Cardiac septum (tissue), 1 donor: ENCODE results near the gene CLCN3. TPM values are rescaled to one million over a fixed set of nuclear protein-coding genes. Genes with fewer than 3 reads are reported as not detected.
"Not testable (repeated sequence)": the region's sequence is repeated elsewhere in the genome, so short reads cannot be mapped to it uniquely, and the experiment has no call there.

ENCODE experiments used
- DNase-seq: peaks from one replicate; pipeline ENCODE4 v3.0.0-alpha.2; 2020; ENCODE audit warnings: low spot score
- intact Hi-C: fragments of 100-400 bp; cut with DNase I; formaldehyde crosslinking; loops from one replicate; pipeline ENCODE4 v1.14.0; 2022
- long read RNA-seq: library from polyadenylated mRNA; unstranded; transcript quantifications from one replicate; pipeline ENCODE4 v2.0.0, GENCODE V29; 2021
- total RNA-seq: library from RNA; stranded (reverse); fragmentation: NEBNext Ultra II Directional; extraction: Animal tissue kit (Norgen Biotek cat#: 25700); gene quantifications from one replicate; pipeline ENCODE4 v1.2.1, GENCODE V29; 2021
- donor health status: DM: no; HTN: no; CAD: no.

CLCN3 gene
- total RNA-seq: 61.4 TPM
- long read RNA-seq, full-length matches to known transcripts: 26 of 54 reads
- long read RNA-seq, partial matches to known transcripts: 20 of 54 reads
- long read RNA-seq, other reads (novel, unspliced or antisense): 8 of 54 reads

DNA sequence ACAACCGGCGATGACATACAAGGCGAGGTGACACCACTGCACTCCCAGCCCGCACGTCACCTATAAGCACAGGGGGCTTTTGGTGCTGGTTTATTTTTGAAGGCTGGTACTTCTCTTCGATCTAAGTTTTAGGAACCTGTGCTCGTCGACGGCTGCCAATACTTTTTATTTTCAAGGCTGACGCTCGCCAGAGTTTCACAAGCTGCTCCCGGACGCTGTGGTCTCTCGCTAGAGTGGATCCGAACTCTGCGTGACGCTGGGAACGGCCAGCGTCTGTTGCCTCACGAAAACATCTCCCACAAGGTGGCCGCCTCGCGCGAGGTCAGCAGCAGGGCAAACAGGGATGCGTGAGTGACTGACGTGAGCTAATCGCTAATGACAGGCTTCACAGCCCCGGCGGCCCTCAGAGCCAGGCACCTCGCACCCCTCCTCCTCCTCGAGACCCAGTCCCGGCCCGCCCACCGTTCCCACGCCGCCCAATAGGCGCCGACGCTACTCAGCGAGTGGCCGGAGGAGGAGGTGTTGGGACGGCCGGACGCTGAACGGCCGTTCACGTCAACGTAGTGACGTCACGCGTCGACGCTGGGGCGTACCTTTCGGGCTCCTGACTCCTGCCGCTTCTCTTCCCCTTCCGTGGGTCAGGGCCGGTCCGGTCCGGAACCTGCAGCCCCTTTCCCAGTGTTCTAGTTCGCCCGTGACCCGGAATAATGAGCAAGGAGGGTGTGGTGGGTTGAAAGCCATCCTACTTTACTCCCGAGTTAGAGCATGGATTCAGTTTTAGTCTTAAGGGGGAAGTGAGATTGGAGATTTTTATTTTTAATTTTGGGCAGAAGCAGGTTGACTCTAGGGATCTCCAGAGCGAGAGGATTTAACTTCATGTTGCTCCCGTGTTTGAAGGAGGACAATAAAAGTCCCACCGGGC lies at the start of gene CLCN3:
Gene CLCN3 (plus strand): TSS at position 621 of the 922 bp plus-strand sequence. CDS start 15,351 bp downstream, outside the sequence.
- intact Hi-C loops: loop anchor here (1.0 to 5.0 kb wide), 3 partner anchors 40 to 102 kb away; no protein-coding TSS in a partner anchor
- peak; percentile 99 for DNase-seq

DNA sequence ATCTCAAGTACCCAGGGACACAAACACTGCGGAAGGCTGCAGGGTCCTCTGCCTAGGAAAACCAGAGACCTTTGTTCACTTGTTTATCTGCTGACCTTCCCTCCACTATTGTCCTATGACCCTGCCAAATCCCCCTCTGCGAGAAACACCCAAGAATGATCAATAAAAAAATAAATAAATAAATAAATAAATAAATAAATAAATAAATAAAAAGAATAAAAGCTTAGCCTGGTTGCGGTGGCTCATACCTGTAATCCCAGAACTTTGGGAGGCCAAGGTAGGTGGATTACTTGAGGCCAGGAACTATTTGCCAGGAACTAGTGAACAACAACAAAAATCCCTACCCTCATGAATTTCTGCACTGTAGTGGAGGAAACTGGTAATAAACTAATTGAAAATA lies 49.4 kb upstream of the CLCN3 start:
- DNase-seq, intact Hi-C loops: not testable (repeated sequence)

DNA sequence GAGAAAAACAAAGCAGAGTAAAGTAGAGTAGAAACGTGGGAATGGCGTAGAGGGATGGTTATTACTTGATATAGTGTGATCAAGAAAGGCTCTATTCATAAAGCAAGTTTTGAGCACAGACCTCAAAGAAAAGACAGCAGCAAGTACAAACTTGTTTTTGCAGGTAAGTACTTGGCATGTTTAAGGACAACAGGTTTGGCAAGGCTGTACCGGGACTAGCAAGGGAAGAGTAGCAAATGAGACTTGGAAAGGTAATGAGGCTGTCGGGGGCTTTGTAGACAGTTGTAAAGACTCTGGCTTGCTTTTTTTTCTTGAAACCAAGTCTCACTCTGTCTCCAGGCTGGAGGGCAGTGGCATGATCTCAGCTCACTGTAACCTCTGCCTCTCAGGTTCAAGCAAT lies 48.9 kb upstream of the CLCN3 start:
- intact Hi-C loops: no loop called here
- DNase-seq: no peak

DNA sequence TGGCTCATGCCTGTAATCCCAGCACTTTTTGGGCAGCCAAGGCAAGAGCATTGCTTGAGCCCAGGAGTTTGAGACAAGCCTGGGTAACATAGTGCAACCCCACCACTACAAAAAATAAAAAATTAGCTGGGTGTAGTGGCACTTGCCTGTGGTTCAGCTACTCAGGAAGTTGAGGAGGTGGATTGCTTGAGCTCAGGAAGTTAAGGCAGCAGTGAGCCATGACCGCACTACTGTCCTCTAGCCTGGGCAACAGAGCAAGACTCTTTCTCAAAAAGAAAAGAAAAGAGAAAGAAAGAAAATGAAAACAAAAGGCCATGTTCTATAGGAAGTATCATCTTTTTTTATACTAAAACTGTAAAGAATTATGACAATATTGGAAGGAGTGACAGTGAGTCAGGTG lies 46.5 kb upstream of the CLCN3 start:
- DNase-seq: no peak
- intact Hi-C loops: no loop called here

DNA sequence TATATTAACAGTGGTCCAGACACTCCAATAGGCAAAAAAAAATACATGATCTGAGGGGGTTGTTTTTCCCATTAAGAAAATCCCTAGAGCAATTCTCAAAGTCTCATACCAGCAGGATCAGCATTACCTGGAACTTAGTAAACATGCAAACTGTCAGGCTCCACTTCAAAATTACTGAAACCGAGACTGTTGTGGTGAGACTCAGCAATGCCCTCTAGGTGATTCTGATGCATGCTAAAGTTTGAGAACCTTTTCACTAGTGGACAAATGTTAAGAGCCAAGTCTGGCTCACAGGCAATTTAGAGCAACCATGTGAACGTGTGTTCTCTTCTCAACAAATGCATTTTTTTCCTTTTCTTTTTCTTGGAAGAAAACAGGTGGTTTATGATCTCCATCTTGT lies 38.2 kb upstream of the CLCN3 start:
- no peak for DNase-seq
- intact Hi-C loops: no loop called here

DNA sequence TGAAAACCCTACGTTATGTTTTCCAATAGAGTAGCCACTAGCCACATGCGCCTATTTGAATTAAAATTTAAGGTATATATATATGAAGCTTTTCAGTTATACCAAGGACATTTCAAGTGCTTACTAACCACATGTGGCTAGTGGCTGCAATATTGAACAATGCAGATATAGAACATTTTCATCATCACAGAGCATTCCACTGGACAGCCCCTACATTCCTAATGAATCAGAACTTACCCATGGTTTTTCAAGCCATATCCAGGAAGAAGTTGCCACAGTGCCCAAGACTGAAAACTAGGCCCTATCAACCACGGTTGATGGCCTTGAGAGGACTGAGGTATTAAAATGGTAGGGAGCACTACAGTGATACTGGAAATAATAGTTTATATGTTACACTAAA lies 37.7 kb upstream of the CLCN3 start:
- no peak for DNase-seq
- intact Hi-C loops: no loop called here

DNA sequence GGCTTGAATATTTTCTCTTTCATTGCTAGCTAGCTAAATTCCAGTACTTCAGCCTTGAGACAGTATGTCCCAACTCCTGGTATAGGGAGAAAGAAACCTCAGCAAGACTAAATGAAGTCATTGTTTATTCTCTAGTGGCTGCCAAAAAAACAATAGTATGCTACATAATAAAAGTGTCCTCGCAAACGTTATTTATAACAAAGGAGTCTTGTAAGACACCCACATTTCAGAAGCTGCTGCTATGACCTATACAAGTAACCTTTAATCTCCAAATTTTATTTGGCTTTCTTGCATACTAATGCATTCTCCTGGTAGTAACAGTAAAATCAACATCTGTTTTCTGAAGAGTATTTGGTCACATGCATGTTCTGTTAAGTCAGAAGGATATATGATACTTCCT lies 36.8 kb upstream of the CLCN3 start:
- no peak for DNase-seq
- intact Hi-C loops: no loop called here

DNA sequence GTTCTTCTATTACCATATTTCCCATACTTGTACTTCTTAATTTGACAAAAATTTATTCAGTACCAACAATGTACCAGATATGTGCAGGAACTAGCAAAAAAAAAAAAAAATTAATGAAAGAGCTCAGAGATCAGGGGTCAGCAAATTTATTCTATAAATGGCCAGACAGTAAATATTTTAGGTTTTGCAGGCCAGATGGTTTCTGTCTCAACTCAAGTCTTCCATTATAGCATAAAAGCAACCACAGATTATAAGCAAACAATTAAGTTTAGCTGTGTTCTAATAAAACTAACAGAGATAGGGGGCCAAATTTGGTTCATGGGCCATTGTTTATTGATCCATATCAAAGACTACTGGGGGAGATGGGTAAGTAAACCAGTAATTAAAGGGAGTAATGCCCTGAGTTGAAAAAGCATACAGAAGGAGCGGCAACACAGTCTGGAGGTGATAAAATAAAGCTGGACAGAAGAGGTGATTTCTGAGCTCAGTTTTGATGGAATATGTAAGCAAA lies 27.3 kb upstream of the CLCN3 start:
- DNase-seq: no peak
- intact Hi-C loops: no loop called here

DNA sequence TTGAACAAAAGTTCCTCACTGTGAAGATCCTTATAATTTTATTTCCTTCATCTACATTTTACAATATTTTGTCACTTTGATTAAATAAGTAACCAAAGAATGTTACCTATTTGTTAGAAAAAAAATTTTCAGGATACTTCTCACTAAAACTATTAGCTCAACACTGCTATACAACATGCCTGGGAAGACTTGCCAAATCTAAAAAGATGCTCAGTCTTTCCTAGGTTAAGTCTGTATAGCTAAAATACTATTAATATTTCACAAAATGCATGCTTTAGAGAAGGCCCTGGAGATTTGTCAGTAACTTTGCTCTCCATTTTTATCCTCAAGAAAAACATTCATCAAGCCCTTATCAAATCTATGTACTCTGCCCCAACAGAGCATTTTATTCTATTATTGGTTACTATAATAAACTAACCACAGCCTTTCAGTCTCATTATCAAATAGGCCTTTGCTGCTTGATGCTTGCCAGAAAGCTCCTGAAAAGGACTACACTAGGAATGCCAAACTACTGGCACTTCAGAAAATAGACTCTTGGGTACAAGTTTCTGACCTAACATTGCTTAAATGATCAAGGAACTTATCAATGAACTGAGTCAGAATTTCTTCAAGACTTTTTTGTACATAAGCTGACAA lies 25.7 kb upstream of the CLCN3 start:
- intact Hi-C loops: no loop called here
- no peak for DNase-seq

DNA sequence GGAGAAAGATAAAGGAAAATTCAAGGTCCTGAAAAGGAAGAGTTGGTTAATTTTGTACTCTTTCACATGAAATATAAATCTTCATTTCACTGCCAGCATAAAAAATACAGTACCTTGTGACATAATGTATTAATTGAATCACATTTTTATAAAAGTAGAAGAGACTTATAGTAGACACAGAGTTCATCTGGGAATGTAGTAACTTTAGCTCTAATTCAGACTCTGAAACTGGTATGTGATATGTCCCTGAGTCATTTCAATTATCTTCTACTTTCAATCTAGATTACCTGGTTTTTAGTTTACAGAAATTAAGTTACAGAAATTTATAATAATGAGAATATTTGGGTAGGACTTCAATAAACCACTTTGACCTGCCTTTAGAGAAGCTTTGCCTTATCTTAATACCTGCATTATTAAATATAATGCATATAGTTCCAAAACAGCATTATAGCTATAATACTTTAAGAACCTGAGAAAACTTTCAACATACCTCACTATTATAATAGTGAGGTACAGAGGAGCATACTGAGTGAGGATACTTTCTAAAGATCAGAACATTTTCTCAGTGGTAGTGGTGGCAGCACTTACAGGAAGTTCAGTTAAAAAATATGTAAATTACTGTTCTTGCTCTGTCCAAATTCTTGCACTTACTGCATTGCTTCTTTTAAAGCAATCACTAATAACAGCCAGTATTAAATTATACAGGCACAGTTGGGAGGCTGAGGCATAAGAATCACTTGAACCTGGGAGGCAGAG lies 19.2 kb upstream of the CLCN3 start:
- no peak for DNase-seq
- intact Hi-C loops: no loop called here

DNA sequence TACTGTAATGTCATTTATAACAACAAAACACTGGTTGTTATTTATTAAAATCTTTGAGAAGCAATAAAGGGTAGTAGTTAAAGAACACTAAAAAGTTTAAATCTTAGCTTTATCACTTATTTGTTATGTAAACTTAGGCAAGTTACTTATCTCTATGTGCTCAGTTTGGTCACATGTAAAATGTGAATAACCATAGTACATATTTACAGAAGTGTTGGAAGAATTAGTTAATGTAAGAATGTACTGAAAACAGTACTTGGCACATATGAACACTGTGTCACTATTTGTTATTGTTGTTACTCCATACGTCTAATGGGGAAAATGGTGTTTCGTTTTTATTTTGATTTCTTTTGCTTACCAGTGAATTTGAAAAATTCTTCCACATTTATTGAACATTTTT lies 17.1 kb upstream of the CLCN3 start:
- intact Hi-C loops: no loop called here
- DNase-seq: no peak

DNA sequence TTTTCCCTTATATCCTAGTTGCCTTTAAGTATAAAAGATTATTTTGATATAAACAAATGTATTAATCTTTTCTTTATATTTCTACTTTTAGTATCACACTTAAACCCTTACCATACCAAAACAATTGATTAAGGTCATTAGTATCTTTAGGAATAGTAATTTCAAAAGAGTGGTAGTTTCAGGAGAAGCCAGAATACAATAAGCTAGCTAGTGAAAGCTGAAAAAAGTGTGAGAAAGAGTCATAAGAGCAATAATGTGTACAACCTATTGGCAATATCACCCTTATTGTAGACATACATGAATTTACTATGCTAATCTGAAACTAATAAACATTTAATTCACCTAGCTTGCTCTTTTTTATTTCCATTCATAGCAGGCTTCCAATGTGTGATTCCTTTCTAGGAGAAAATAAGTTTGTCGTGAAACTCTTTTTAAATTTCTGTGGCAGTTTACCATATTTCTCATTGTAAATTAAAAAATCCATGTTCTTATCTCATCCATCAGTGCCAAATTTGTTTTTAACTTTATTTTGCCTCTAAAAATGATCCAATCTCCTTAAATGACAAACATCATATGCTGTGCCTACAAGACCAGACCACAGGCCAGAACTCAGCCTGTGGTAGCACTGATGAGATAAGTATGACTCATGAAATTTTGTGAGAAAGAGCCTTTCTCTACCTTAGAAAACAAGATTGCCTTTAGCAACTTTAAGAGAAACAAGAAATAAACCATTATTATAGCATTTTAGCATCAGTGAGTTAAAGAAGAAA lies 16.1 kb upstream of the CLCN3 start:
- intact Hi-C loops: no loop called here
- DNase-seq: no peak

DNA sequence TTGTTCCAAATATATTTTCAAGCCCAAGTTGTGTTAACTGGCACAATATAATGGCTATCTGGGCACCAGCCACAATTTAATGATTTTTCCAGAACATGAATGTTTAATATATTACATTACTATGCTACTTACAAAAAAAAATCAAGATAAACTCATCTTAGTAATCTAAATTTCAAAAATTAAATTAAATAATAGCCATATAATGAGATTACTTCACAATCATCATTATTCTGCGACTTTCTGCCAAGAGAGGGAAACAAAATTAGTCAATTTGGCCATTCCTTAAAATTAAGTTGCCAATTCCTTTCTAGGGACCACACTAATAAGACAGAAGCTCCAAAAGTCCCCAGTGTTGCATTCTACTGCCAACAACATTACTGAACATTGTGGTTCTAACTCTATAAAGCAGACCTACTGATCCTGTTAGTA lies 15.5 kb upstream of the CLCN3 start:
- no peak for DNase-seq
- intact Hi-C loops: no loop called here

DNA sequence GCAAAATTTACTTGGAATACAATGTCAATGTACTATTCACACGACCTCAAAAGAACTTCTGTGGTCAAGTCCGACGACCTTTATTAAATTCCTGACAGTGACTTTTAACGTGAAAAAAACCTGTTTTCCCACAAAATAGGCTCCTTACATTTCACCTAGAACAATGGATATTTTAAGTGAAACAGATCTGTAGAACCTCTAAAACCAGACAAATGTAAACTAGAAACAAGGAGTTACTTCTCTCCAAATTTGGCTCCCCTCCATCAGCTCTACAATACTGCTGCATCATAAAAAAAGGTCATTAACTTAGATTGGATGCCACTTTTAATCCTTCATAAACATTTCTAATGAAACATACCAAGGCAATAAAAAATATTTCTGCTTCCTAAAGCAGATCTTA lies 9.2 kb upstream of the CLCN3 start:
- DNase-seq: no peak
- intact Hi-C loops: no loop called here

DNA sequence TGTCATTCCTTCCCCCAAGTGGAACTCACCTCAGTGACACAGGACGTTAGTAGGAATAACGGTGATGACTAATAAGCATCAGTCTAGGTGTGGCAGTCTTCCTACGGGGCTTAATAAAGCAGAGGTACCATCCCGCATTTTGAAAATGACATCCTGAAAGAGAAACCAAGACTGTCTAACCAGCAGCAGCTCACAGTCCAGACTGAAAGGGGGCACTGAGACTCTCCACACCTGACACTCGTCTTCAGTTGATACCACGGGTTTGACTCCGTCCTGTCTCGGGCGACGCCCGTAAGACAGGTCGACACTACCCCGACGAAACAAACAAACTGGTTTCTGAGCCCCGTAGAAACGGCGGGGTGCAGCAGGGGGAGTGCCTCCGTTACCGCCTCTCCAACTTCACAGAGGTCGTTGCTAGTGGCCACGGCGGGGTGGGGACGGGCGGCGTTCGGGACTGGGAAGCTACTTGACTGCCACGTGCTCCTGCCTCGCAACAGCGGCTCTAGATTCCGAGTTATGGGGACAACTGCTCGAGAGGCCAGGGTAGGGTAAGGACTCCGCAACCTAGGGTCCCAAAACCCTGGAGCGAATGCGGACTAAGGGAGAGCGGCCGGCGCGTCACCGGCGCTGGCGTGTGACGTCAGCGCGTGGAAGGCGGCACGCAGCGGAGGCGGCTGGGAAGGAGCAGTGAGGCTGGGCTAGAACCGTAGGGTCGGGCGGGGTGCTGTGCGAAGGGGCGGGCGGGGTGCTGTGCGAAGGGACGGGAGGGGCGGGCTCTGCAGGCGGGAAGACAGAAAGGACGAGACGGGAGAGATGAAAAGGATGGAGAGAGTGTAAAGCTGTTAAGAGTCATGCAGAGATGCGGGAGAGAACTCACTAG lies 8.1 kb upstream of the CLCN3 start, which contains the start of gene NEK1:
Gene NEK1 (minus strand): TSS at position 593 of the 880 bp plus-strand sequence. CDS start 9,953 bp downstream, outside the sequence.
- intact Hi-C loops: loop anchor here (2.0 kb wide), 2 partner anchors 147 to 415 kb away; partner anchors contain the start of gene MFAP3L
- DNase-seq: peak; percentile 93

DNA sequence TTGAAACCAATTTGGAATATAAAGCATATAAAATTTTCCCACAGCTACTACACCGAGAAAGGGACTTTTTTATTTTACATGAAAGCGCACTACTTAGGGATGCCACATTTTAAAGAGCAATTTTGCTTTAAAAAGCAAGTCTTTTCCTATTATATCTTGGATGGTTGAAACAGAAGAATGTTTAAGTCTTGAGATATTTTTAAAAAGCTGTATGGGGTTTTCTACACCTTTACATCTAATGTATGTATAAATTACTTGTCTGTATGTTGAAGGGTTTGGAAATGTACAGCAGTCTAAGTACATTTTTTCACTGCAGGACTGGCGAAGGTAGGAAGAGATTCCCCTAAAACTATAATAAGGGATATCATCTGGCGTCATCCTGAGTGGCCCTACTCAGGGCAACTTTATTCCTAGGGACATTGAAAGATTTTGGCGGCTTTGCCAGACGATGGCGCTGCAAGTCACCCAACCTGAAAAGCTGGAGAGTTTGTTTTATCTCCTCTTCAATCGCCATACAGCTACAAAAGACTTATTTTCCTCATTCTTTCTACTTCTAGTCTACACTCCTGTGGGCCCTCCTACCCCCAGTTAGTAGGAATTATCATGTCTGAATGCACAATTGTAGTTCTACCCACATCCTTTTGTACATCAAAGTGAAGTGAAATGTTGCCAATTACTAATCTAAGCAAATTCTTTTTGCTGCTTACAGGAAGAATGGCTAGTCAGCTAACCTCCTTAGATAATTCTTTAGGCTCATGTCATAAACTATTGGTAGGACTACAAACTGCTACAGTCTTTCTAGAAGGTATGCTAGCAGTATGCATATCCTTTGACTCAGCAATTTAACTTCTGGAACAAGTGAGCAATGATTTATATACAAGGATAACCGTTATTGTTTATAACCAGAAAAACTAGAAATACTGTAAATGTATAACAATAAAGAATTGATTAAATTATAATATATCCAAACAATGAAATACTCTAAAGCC lies 7.2 kb upstream of the CLCN3 start:
- no peak for DNase-seq
- intact Hi-C loops: loop anchor here (2.0 kb wide), 2 partner anchors 146 to 414 kb away; partner anchors contain the start of gene MFAP3L
